ENCODE measurements around the gene ELFN2. TPM values are rescaled to one million over a fixed set of nuclear protein-coding genes. Genes with fewer than 3 reads are reported as not detected.

Gene ELFN2
- total and polyA plus RNA-seq, 8 donors, result 0.19 to 2.1 (median 1.1) TPM

DNA sequence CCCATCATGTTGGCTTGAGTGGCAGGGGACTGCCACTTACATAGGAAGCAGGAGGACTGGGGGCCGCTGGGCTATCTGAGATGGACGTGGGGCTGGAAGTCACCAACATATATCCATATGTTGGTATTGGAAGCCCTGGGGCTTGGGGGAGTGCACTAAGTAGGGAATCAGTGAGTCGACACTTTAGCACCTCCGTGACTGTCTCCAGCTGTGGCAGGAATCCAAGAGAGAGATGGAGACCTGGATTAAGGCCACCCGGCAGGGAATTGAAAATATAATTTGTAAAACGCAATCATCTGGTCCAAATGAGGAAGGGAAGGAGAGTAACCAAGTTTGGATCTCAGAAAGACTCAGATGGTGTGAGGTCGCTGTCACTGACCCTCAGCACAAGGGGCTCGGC is 68.4 kb downstream of the ELFN2 start:
- H3K9me3 ChIP-seq, result no peaks in the 10 kb centered on the region
- WGBS, 2 donors, result 64 to 73% methylated on average over 8 of the region's 8 CpGs
- DNase-seq (no peak), ATAC-seq (no peak), FAIRE-seq (no peak)
- H3K27ac ChIP-seq, result no peak overlapping the region
- TF ChIP-seq, protein P1, sequence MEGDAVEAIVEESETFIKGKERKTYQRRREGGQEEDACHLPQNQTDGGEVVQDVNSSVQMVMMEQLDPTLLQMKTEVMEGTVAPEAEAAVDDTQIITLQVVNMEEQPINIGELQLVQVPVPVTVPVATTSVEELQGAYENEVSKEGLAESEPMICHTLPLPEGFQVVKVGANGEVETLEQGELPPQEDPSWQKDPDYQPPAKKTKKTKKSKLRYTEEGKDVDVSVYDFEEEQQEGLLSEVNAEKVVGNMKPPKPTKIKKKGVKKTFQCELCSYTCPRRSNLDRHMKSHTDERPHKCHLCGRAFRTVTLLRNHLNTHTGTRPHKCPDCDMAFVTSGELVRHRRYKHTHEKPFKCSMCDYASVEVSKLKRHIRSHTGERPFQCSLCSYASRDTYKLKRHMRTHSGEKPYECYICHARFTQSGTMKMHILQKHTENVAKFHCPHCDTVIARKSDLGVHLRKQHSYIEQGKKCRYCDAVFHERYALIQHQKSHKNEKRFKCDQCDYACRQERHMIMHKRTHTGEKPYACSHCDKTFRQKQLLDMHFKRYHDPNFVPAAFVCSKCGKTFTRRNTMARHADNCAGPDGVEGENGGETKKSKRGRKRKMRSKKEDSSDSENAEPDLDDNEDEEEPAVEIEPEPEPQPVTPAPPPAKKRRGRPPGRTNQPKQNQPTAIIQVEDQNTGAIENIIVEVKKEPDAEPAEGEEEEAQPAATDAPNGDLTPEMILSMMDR (IDR thresholded peaks at IDR 0.05), result no peak
- H3K36me3 ChIP-seq, result no peaks in the 10 kb centered on the region
- H3K4me1 ChIP-seq, result no peaks in the 10 kb centered on the region
- no peak overlapping the region for H3K4me3 ChIP-seq
- H3K27me3 ChIP-seq, result no peaks in the 10 kb centered on the region
- intact Hi-C loops (cut with DNase I), result no loop called here

DNA sequence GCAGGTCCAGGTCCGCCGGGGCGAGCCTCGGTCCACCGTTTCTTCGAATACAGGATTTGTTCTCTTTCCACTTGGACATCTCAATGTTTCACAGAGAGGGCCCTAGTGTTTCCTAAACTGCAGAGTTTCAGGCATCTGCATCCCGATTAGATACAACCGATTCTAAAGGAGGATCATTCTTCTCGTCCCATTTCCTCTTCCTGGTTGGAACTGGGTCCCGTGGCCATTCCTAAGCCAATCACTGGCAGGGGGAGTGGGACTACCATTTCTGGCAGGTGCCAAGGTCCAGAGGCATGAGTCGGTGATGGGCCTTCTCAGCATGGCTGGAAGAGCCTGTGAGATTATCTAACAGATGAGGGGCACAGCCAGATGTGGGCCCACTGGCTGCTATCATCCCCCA is 68.9 kb downstream of the ELFN2 start:
- no peak overlapping the region for H3K4me3 ChIP-seq
- H3K4me1 ChIP-seq, result no peaks in the 10 kb centered on the region
- 75 to 79% methylated on average over 11 of the region's 11 CpGs for WGBS, 2 donors
- ATAC-seq (no peak), FAIRE-seq (no peak), DNase-seq (no peak)
- no peaks in the 10 kb centered on the region for H3K36me3 ChIP-seq
- intact Hi-C loops (cut with DNase I), result no loop called here
- H3K27ac ChIP-seq, result no peak overlapping the region
- H3K27me3 ChIP-seq, result no peaks in the 10 kb centered on the region
- TF ChIP-seq, protein P1 (IDR thresholded peaks at IDR 0.05), result no peak
- no peaks in the 10 kb centered on the region for H3K9me3 ChIP-seq

DNA sequence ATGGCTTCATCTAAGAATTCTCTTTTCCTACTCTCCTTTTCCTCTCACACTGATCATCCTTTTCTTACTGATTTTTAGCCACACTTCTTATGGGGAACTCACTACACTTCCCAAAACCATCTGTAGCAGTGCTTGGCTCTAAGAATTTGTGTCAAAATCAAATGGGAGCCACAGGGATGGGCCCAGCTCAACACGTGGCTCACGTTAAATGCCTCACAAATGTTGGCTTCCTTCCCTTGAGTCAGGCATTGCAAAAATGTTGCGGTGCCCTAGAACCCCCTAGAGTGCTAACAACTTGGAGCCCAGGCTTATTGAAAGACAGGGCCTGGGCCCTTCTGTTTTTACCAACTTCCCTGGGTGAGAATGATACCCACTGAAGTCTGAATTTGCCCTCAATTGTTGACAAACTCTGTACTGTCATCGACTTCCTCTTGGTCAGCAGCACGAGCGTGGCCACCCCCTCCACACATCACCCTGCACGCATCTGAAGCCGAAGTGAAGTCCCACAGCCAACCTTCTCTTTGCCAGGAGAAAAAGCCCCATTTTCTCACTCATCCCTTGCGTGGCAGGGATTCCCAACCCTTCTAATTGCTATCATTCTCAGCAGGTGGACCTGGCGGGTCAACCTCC is 69.7 kb downstream of the ELFN2 start:
- intact Hi-C loops (cut with DNase I), result no loop called here

DNA sequence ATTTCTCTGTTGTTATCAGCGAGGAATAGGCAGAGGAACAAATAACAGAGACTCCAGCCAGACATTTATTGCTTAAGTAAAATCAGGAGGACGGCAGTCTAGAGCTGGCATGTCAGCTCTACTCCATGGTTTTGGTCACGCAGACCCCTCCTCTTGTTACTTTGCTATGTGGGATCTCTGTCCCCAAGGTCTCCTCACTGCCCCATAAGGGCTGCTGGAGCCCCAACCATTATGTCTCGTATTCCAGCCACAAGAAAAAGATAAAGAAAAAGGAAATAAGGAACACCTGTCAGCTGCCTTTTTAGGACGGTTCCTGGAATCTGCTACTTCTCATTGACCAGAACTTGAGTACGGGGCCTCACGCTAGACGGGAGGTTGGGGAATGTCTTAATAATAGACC is 70.4 kb downstream of the ELFN2 start:
- DNase-seq (no peak), FAIRE-seq (no peak)
- WGBS, 2 donors, result 69 to 73% methylated on average over 8 of the region's 8 CpGs

More for the DNA sequence above, 69.7 kb downstream of the ELFN2 start:
- H3K27me3 ChIP-seq, result no peaks in the 10 kb centered on the region
- TF ChIP-seq, protein P1 (IDR thresholded peaks at IDR 0.05), result no peak
- WGBS, 2 donors, result 77 to 84% methylated on average over 10 of the region's 10 CpGs
- H3K27ac ChIP-seq, result no peak overlapping the region
- no peak overlapping the region for H3K4me3 ChIP-seq
- ATAC-seq (no peak), DNase-seq (no peak), FAIRE-seq (no peak)
- H3K36me3 ChIP-seq, result no peaks in the 10 kb centered on the region
- H3K4me1 ChIP-seq, result no peaks in the 10 kb centered on the region
- H3K9me3 ChIP-seq, result no peaks in the 10 kb centered on the region

DNA sequence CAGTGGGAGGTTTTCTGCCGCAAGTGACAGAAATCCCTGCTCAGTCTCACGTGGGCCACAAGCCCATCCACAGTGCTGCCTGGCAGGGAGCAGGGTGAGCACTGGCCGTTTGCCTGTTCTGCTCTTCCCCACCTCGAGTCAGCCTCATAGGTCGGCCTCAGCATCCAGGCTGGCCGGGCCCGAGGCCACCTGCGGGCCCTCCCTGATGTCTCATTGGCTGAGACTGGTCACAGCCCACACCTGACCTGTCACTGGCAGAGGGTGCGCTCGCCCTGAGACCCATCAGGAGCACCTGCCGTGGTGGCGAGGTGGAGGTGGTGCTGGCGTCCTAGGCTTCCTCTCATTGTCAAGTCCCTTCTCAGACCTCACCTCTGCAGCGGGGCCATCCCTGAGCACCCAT is 72.1 kb downstream of the ELFN2 start:
- ATAC-seq (no peak), DNase-seq (no peak), FAIRE-seq (no peak)
- no peak overlapping the region for H3K27ac ChIP-seq
- TF ChIP-seq, protein P1 (IDR thresholded peaks at IDR 0.05), result no peak
- H3K4me1 ChIP-seq, result no peaks in the 10 kb centered on the region
- WGBS, 2 donors, result 64% methylated on average over 14 of the region's 14 CpGs
- no peaks in the 10 kb centered on the region for H3K9me3 ChIP-seq
- H3K4me3 ChIP-seq, result no peak overlapping the region
- H3K27me3 ChIP-seq, result no peaks in the 10 kb centered on the region
- no peaks in the 10 kb centered on the region for H3K36me3 ChIP-seq
- intact Hi-C loops (cut with DNase I), result no loop called here

More for the DNA sequence above, 70.4 kb downstream of the ELFN2 start:
- TF ChIP-seq, protein P1 (IDR thresholded peaks at IDR 0.05), result no peak
- Histone ChIP-seq H3K36me3 (no peaks in the 10 kb centered on the region), H3K4me1 (no peaks in the 10 kb centered on the region), H3K9me3 (no peaks in the 10 kb centered on the region), H3K4me3 (no peak overlapping the region), H3K27ac (no peak overlapping the region), H3K27me3 (no peaks in the 10 kb centered on the region)
- intact Hi-C loops (cut with DNase I), result no loop called here
- ATAC-seq, result no peak

Measured in pancreas (tissue), 10 donors.